ENCODE results near the gene ABHD2. TPM values are rescaled to one million over a fixed set of nuclear protein-coding genes. Genes with fewer than 3 reads are reported as not detected.

ABHD2 gene
- polyA plus RNA-seq, 3 donors, result 30.8 to 67.1 (median 37.3) TPM

GRCh38 chr15:89177116-89177515 lies 88.9 kb downstream of the ABHD2 start:
- Mint-ChIP-seq H3K9me3 (peaks cover 0 to 1% (median 0%) of the 10 kb centered on the region in 7 donors), H3K4me1 (no peaks in the 10 kb centered on the region), H3K4me3 (no peak overlapping the region), H3K27ac (peak overlapping the region in 2 of 7 donors; percentile 28 to 66), H3K27me3 (ENCODE audit: low read depth in 3 of 3) (no peaks in the 10 kb centered on the region), H3K36me3 (peaks cover 89 to 96% of the 10 kb centered on the region in 2 donors)
- Histone ChIP-seq H4K20me1 (ENCODE audit: insufficient read depth, low read length) (peaks cover 32% of the 10 kb centered on the region), H3K27ac (ENCODE audit: low read depth in 1 of 2, low read length in 2 of 2) (no peak overlapping the region), H3K27me3 (ENCODE audit: control insufficient read depth in 2 of 2, insufficient read depth in 2 of 2, low read length in 2 of 2) (no peaks in the 10 kb centered on the region), H3K4me1 (ENCODE audit: control insufficient read depth in 1 of 2, insufficient read depth in 2 of 2, low read length in 2 of 2) (no peaks in the 10 kb centered on the region), H3K4me2 (replicated peaks; ENCODE audit: extremely low read depth, low read length, poor library complexity, severe bottlenecking) (no peak overlapping the region), H2AFZ (ENCODE audit: insufficient read depth, low read depth, low read length, poor library complexity, severe bottlenecking) (no peak overlapping the region), H3K36me3 (replicated peaks in 1 of 2; ENCODE audit: control insufficient read depth in 1 of 2, insufficient read depth in 2 of 2, low read length in 2 of 2) (peaks cover 77 to 99% of the 10 kb centered on the region in 2 donors), H3K9ac (ENCODE audit: insufficient read depth, low read length, poor library complexity, severe bottlenecking) (no peak overlapping the region), H3K79me2 (ENCODE audit: insufficient read depth, low read length) (no peaks in the 10 kb centered on the region), H3K4me3 (replicated peaks in 1 of 3; ENCODE audit: low read depth in 2 of 3, low read length in 3 of 3) (no peak overlapping the region), H3K9me3 (replicated peaks in 1 of 2; ENCODE audit: control insufficient read depth in 1 of 2, insufficient read depth in 1 of 2, low read length in 2 of 2) (no peaks in the 10 kb centered on the region)
- intact Hi-C loops (cut with micrococcal nuclease), result loop anchor here (1.0 to 10.0 kb wide), 4 partner anchors 118 to 272 kb away; no protein-coding TSS in a partner anchor
- no peak for DNase-seq
- no peak for TF ChIP-seq CTCF (IDR thresholded peaks at IDR 0.05)
- 100% methylated on average over 8 of the region's 12 CpGs for WGBS (ENCODE audit: insufficient coverage)

DNA sequence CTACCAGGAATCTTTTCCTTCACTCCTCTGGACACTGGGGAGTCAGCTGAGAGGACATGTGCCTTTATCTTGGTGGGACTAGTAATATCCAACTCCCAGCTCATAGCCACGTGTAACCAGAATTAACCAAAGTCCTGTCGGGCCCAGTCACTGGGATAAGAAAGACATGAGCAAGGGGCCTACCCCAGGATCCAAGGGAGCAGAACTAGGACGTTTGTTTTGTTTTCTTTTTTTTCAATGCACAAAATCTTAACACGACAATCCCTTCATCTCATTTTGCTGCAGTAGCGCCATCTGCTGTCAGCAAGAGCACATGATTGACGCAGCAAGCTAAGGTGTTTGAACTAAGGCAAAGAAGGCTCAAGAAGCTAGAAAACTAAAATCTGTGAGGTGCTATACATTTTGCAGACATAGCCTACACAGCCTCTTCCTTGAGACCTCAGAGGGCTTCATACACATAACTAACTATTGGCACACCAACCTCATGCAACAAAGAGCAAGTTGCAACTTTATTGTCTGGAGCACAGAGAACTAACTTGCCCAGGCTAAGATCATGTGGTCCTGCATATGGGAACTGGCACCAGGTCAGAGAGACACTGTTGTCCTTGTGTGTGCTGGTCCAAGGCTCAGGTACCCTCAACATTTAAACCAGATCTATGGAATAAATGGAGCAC lies 89.5 kb downstream of the ABHD2 start:
- Mint-ChIP-seq H3K27me3 (ENCODE audit: low read depth in 3 of 3) (no peaks in the 10 kb centered on the region), H3K27ac (peak overlapping the region in 5 of 7 donors; percentile 3 to 66 (median 30)), H3K36me3 (peaks cover 88 to 98% of the 10 kb centered on the region in 2 donors), H3K4me3 (no peak overlapping the region), H3K4me1 (no peaks in the 10 kb centered on the region), H3K9me3 (peaks cover 0 to 1% (median 0%) of the 10 kb centered on the region in 7 donors)
- H3K27me3 ChIP-seq (ENCODE audit: control insufficient read depth in 2 of 2, insufficient read depth in 2 of 2, low read length in 2 of 2), result no peaks in the 10 kb centered on the region
- H3K9me3 ChIP-seq (replicated peaks in 1 of 2; ENCODE audit: control insufficient read depth in 1 of 2, insufficient read depth in 1 of 2, low read length in 2 of 2), result no peaks in the 10 kb centered on the region
- WGBS (ENCODE audit: insufficient coverage), result 34% methylated on average over 3 of the region's 6 CpGs
- H3K9ac ChIP-seq (ENCODE audit: insufficient read depth, low read length, poor library complexity, severe bottlenecking), result no peak overlapping the region
- no peak overlapping the region for H2AFZ ChIP-seq (ENCODE audit: insufficient read depth, low read depth, low read length, poor library complexity, severe bottlenecking)
- peak overlapping the region in 1 of 2 donors; percentile 28 for H3K27ac ChIP-seq (ENCODE audit: low read depth in 1 of 2, low read length in 2 of 2)
- DNase-seq, result peak; percentile 39 to 60 (median 58)
- peaks cover 29% of the 10 kb centered on the region for H4K20me1 ChIP-seq (ENCODE audit: insufficient read depth, low read length)
- no peaks in the 10 kb centered on the region for H3K4me1 ChIP-seq (ENCODE audit: control insufficient read depth in 1 of 2, insufficient read depth in 2 of 2, low read length in 2 of 2)
- intact Hi-C loops (cut with micrococcal nuclease), result loop anchor here (1.0 to 10.0 kb wide), 4 partner anchors 119 to 273 kb away; no protein-coding TSS in a partner anchor
- no peak overlapping the region for H3K4me2 ChIP-seq (replicated peaks; ENCODE audit: extremely low read depth, low read length, poor library complexity, severe bottlenecking)
- peak; percentile 81 for TF ChIP-seq CTCF (IDR thresholded peaks at IDR 0.05)
- no peak overlapping the region for H3K4me3 ChIP-seq (replicated peaks in 1 of 3; ENCODE audit: low read depth in 2 of 3, low read length in 3 of 3)
- H3K79me2 ChIP-seq (ENCODE audit: insufficient read depth, low read length), result no peaks in the 10 kb centered on the region
- H3K36me3 ChIP-seq (replicated peaks in 1 of 2; ENCODE audit: control insufficient read depth in 1 of 2, insufficient read depth in 2 of 2, low read length in 2 of 2), result peaks cover 78 to 99% of the 10 kb centered on the region in 2 donors
